ENCODE measurements around the gene MIEF2. TPM values are rescaled to one million over a fixed set of nuclear protein-coding genes. Genes with fewer than 3 reads are reported as not detected.
A peak's percentile ranks its signal among the peaks of the same experiment; 100 is the strongest.

Gene MIEF2
- polyA plus RNA-seq, 3 donors, result 3.5 to 6.1 (median 4.9) TPM

DNA sequence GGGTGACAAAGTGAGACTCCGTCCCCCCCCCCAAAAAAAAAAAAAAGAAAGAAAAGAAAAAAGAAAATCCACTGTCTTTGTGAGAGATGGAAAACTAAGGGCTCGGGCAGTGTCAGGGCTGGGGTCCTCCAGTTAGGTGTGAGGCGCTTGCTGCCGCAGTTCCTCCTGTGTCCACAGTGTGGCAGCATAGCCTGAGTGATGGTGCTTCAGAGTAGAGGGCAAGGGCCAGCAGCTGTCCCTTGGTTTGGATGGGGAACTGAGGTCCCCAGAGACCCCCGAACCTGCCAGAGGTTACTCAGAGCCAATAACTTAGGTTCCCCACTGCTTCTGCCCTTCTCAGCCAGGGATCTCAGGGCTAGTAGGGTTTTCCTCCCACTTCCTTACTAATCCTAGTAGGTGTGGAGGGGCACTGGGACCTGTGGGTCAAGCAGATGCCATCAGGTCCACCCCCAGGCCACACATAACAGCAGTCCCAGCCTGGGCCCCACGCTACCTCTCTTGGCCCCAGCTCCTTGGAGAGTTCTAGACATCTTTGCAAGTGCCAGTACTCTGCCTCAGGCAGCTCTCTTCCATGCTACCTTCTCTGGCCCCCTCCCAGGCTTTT, 42.9 kb upstream of the MIEF2 start:
- peak; percentile 51 to 65 (median 63) for DNase-seq
- H3K79me2 ChIP-seq (ENCODE audit: insufficient read depth, low read length), result no peaks in the 10 kb centered on the region
- H3K27me3 Mint-ChIP-seq (ENCODE audit: low read depth in 3 of 3), result peaks cover 0 to 2% (median 2%) of the 10 kb centered on the region in 3 donors
- no peaks in the 10 kb centered on the region for H3K4me1 ChIP-seq (ENCODE audit: control insufficient read depth in 1 of 2, insufficient read depth in 2 of 2, low read length in 2 of 2)
- H3K27ac ChIP-seq (ENCODE audit: low read depth in 1 of 2, low read length in 2 of 2), result no peak overlapping the region
- peak overlapping the region in 1 of 7 donors; percentile 6 for H3K27ac Mint-ChIP-seq
- no peaks in the 10 kb centered on the region for H3K27me3 ChIP-seq (ENCODE audit: control insufficient read depth in 2 of 2, insufficient read depth in 2 of 2, low read length in 2 of 2)
- no peaks in the 10 kb centered on the region for H3K9me3 Mint-ChIP-seq
- intact Hi-C loops (cut with micrococcal nuclease), result no loop called here
- peaks cover 0 to 4% of the 10 kb centered on the region in 2 donors for H3K36me3 Mint-ChIP-seq
- no peaks in the 10 kb centered on the region for H3K36me3 ChIP-seq (replicated peaks in 1 of 2; ENCODE audit: control insufficient read depth in 1 of 2, insufficient read depth in 2 of 2, low read length in 2 of 2)
- H3K4me3 ChIP-seq (replicated peaks in 1 of 3; ENCODE audit: low read depth in 2 of 3, low read length in 3 of 3), result no peak overlapping the region
- H4K20me1 ChIP-seq (ENCODE audit: insufficient read depth, low read length), result no peaks in the 10 kb centered on the region
- no peak overlapping the region for H3K4me3 Mint-ChIP-seq
- WGBS (ENCODE audit: insufficient coverage), result 11% methylated on average over 4 of the region's 6 CpGs
- H3K4me2 ChIP-seq (replicated peaks; ENCODE audit: extremely low read depth, low read length, poor library complexity, severe bottlenecking), result no peak overlapping the region
- no peak overlapping the region for H2AFZ ChIP-seq (ENCODE audit: insufficient read depth, low read depth, low read length, poor library complexity, severe bottlenecking)
- H3K4me1 Mint-ChIP-seq, result no peaks in the 10 kb centered on the region
- H3K9me3 ChIP-seq (replicated peaks in 1 of 2; ENCODE audit: control insufficient read depth in 1 of 2, insufficient read depth in 1 of 2, low read length in 2 of 2), result no peaks in the 10 kb centered on the region
- TF ChIP-seq, protein P1, sequence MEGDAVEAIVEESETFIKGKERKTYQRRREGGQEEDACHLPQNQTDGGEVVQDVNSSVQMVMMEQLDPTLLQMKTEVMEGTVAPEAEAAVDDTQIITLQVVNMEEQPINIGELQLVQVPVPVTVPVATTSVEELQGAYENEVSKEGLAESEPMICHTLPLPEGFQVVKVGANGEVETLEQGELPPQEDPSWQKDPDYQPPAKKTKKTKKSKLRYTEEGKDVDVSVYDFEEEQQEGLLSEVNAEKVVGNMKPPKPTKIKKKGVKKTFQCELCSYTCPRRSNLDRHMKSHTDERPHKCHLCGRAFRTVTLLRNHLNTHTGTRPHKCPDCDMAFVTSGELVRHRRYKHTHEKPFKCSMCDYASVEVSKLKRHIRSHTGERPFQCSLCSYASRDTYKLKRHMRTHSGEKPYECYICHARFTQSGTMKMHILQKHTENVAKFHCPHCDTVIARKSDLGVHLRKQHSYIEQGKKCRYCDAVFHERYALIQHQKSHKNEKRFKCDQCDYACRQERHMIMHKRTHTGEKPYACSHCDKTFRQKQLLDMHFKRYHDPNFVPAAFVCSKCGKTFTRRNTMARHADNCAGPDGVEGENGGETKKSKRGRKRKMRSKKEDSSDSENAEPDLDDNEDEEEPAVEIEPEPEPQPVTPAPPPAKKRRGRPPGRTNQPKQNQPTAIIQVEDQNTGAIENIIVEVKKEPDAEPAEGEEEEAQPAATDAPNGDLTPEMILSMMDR (IDR thresholded peaks at IDR 0.05), result peak; percentile 91
- H3K9ac ChIP-seq (ENCODE audit: insufficient read depth, low read length, poor library complexity, severe bottlenecking), result no peak overlapping the region

DNA sequence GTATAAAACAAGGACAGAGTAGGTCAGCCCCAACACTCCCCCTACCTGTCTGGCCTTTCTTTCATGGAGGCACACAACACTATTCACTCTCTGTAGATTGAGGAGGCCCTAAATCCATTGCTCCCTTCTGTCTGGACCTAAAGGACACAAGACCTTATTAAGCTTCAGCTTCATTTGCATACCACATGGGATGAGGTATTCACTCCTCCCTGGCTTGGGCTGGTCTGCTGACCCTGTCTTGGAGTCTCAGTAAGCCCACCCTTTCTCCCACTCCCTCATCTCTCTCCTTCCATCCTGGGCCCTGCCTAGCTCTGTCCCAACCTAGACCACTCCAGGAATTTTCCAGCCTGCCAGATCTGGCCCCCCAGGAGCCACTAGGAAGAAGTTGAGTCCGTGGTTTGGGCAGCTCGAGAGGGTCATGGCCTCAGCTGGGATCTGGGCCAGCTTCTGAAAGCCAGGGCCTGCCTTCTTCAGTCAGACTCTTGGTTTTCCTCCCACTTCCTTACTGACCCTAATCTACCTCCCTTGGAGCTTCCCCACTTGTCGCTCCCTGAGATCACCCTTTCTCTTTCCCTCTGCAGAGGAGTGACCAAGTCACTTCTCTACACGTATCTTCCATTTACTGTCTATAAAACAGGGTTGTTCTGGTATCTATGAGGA, 41.6 kb upstream of the MIEF2 start:
- Mint-ChIP-seq H3K4me3 (no peak overlapping the region), H3K27ac (no peak overlapping the region), H3K9me3 (no peaks in the 10 kb centered on the region), H3K27me3 (ENCODE audit: low read depth in 3 of 3) (peaks cover 0 to 2% (median 2%) of the 10 kb centered on the region in 3 donors), H3K36me3 (peaks cover 0 to 2% of the 10 kb centered on the region in 2 donors), H3K4me1 (no peaks in the 10 kb centered on the region)
- Histone ChIP-seq H3K79me2 (ENCODE audit: insufficient read depth, low read length) (no peaks in the 10 kb centered on the region), H3K4me3 (replicated peaks in 1 of 3; ENCODE audit: low read depth in 2 of 3, low read length in 3 of 3) (no peak overlapping the region), H2AFZ (ENCODE audit: insufficient read depth, low read depth, low read length, poor library complexity, severe bottlenecking) (no peak overlapping the region), H4K20me1 (ENCODE audit: insufficient read depth, low read length) (no peaks in the 10 kb centered on the region), H3K27me3 (ENCODE audit: control insufficient read depth in 2 of 2, insufficient read depth in 2 of 2, low read length in 2 of 2) (no peaks in the 10 kb centered on the region), H3K9ac (ENCODE audit: insufficient read depth, low read length, poor library complexity, severe bottlenecking) (no peak overlapping the region), H3K4me1 (ENCODE audit: control insufficient read depth in 1 of 2, insufficient read depth in 2 of 2, low read length in 2 of 2) (no peaks in the 10 kb centered on the region), H3K27ac (ENCODE audit: low read depth in 1 of 2, low read length in 2 of 2) (no peak overlapping the region), H3K4me2 (replicated peaks; ENCODE audit: extremely low read depth, low read length, poor library complexity, severe bottlenecking) (no peak overlapping the region), H3K9me3 (replicated peaks in 1 of 2; ENCODE audit: control insufficient read depth in 1 of 2, insufficient read depth in 1 of 2, low read length in 2 of 2) (no peaks in the 10 kb centered on the region), H3K36me3 (replicated peaks in 1 of 2; ENCODE audit: control insufficient read depth in 1 of 2, insufficient read depth in 2 of 2, low read length in 2 of 2) (no peaks in the 10 kb centered on the region)
- TF ChIP-seq, protein P1 (IDR thresholded peaks at IDR 0.05), result no peak
- DNase-seq, result no peak
- intact Hi-C loops (cut with micrococcal nuclease), result no loop called here
- WGBS (ENCODE audit: insufficient coverage), result 50% methylated on average over 2 of the region's 4 CpGs
